Uterus (tissue), 2 donors: ENCODE results near the gene TMA7B.

Experiments
- CTCF ChIP-seq, 4 experiments: fragments of 200-600 bp in 2 of 4; fragments of 450-650 bp in 2 of 4; sonication (generic) in 2 of 4; IDR thresholded peaks; one replicate each; pipeline ENCODE4 v1.5.1; 2016 to 2019; ENCODE audit warnings: antibody characterized with exemption in 4 of 4, mild to moderate bottlenecking in 2 of 4, moderate library complexity in 1 of 4
- POLR2A ChIP-seq, 2 donors: fragments of 450-650 bp; IDR thresholded peaks; one replicate each; pipeline ENCODE4 v1.6.1; 2016; ENCODE audit warnings: antibody characterized with exemption in 2 of 2, mild to moderate bottlenecking in 1 of 2, moderate library complexity in 1 of 2

- no peak for TF ChIP-seq CTCF (IDR thresholded peaks at IDR 0.05)
- no peak for TF ChIP-seq POLR2A (IDR thresholded peaks at IDR 0.05)
Measured at GRCh38 chr22:39984006-39984405, 23.8 kb downstream of the TMA7B start.
